Measurements from ENCODE around the gene HMBS.

Gene HMBS

DNA sequence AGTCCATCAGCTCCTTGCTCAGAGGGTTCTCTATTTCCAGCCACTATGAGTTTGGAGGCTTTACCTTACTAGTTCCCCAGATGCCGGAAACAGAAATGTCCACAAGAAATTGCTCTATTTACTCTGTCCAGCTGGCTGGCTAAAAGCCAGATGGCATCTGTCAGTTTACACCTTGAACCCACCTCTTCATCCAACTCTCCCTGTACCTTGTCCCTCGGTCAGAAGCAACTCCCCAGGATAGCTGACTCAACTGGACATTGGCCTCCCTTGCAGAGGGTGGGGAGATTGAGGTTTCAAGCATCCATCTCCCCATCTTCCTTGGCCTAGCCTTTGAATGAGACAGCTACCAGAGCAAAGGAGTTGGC, 24.2 kb downstream of the HMBS start:
- DNase-seq (ENCODE audit: low read depth), result no peak
- TF ChIP-seq, protein P1, sequence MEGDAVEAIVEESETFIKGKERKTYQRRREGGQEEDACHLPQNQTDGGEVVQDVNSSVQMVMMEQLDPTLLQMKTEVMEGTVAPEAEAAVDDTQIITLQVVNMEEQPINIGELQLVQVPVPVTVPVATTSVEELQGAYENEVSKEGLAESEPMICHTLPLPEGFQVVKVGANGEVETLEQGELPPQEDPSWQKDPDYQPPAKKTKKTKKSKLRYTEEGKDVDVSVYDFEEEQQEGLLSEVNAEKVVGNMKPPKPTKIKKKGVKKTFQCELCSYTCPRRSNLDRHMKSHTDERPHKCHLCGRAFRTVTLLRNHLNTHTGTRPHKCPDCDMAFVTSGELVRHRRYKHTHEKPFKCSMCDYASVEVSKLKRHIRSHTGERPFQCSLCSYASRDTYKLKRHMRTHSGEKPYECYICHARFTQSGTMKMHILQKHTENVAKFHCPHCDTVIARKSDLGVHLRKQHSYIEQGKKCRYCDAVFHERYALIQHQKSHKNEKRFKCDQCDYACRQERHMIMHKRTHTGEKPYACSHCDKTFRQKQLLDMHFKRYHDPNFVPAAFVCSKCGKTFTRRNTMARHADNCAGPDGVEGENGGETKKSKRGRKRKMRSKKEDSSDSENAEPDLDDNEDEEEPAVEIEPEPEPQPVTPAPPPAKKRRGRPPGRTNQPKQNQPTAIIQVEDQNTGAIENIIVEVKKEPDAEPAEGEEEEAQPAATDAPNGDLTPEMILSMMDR (conservative IDR thresholded peaks at IDR 0.05; ENCODE audit: control insufficient read depth, insufficient read depth, low read depth, low read length), result no peak
- peak overlapping the region; percentile 67 for H3K4me3 ChIP-seq (ENCODE audit: control insufficient read depth, low read depth, low read length)

DNA sequence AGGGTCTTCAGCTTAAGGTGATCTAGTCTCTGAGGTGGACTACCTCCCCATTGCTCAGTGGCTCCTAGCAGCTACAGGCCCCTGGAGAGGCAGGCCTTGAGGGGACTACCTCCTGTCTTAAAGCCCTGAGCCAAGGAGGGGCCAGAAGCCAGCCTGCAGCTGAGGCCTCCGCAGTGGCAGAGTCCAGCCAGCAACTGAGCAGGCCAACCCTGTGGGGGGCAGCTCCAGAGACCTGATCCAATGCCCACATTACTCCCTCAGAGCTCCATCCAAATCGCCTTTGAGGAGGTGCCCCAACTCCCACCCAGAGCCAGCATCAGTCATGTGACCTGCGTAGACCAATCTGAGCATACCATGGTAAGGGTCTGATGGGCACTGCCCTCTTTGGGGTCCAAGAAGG, 25.2 kb downstream of the HMBS start:
- DNase-seq (ENCODE audit: low read depth), result no peak
- no peak overlapping the region for H3K4me3 ChIP-seq (ENCODE audit: control insufficient read depth, low read depth, low read length)
- TF ChIP-seq, protein P1 (conservative IDR thresholded peaks at IDR 0.05; ENCODE audit: control insufficient read depth, insufficient read depth, low read depth, low read length), result no peak

DNA sequence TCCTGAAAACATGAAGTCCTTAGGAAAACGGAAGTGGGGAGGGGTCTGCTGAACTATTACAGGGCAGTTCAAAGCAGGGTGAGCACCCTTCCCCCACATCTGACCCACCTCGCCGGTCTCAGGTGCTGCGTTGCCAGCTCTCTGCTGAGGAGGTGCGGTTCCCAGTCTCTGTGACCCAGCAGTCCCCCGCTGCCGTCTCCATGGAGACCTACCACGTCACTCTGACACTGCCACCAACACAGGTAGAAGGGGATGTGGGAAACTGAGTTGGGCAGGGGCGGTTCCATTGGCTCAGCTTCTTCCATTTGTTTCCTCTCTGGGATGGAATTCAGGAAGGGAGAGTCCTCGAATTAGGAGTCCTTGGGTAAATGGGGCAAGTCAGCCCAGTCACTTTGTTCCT, 25.8 kb downstream of the HMBS start:
- TF ChIP-seq, protein P1 (conservative IDR thresholded peaks at IDR 0.05; ENCODE audit: control insufficient read depth, insufficient read depth, low read depth, low read length), result no peak
- no peak for DNase-seq (ENCODE audit: low read depth)
- H3K4me3 ChIP-seq (ENCODE audit: control insufficient read depth, low read depth, low read length), result no peak overlapping the region

DNA sequence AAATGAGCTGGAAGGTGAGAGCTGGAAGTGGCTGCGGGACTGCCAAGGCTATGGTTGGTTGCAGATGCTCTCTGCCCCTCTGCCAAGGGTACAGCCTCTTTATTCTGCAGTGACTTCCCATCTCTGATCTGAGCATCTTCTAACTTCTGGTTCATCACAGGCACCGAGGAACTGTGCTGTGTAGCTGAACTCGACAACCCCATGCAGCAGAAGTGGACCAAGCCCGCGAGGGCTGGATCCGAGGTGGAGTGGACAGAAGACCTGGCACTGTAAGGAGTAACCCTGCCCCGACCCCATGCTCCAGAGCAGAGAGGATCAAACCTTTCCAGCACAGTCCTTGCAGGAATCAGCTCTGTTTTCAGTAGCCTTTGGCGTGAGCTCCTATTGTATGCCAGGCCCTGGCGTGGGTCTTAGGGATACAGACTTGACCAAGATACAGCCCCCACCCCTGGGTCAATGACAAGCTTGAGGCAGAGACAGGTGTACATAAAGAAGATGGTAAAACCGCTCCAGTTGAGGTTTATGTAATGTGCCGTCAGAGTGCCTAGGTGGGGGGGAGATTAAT, 26.8 kb downstream of the HMBS start:
- DNase-seq (ENCODE audit: low read depth), result no peak
- TF ChIP-seq, protein P1 (conservative IDR thresholded peaks at IDR 0.05; ENCODE audit: control insufficient read depth, insufficient read depth, low read depth, low read length), result no peak
- no peak overlapping the region for H3K4me3 ChIP-seq (ENCODE audit: control insufficient read depth, low read depth, low read length)

DNA sequence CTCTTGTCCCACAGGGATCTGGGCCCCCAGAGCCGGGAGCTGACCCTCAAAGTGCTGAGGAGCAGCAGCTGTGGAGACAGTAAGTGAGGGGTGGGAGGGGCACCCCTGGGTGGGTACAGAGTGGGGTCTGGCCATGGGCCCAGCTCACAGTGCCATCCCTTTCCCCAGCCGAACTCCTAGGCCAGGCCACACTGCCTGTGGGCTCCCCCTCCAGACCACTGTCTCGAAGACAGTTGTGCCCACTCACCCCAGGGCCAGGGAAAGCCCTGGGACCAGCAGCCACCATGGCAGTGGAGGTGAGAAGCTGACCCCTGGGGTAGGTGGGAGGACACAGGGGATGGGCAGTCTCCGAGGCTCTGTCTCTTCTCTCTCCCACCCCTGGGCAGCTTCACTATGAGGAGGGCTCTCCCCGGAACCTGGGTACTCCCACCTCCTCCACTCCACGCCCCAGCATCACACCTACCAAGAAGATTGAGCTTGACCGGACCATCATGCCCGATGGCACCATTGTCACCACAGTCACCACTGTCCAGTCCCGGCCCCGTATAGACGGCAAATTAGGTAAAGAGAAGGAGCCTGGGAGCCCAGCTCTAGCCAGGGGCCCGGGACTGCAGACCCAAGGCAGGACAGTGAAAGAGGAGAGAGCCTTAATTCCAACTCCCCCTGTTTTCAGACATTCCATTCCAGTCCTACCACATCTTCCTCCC, 27.8 kb downstream of the HMBS start:
- TF ChIP-seq, protein P1 (conservative IDR thresholded peaks at IDR 0.05; ENCODE audit: control insufficient read depth, insufficient read depth, low read depth, low read length), result no peak

DNA sequence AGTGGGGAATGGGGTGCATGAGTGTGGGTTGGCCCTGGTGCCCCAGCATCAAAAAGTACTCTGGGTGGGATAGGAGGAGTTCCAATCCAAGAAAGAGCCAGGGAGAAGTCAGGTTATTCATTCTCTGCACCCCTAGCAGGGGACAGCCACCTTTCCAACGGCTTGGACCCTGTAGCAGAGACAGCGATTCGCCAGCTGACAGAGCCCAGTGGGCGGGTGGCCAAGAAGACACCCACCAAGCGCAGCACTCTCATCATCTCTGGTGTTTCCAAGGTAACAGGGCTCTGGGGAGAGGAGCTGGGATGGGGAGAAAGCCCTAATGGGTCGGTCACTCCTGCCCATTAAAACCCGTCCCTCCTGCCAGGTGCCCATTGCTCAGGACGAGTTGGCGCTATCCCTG, 29.0 kb downstream of the HMBS start:
- DNase-seq (ENCODE audit: low read depth), result no peak
- TF ChIP-seq, protein P1 (conservative IDR thresholded peaks at IDR 0.05; ENCODE audit: control insufficient read depth, insufficient read depth, low read depth, low read length), result no peak
- H3K4me3 ChIP-seq (ENCODE audit: control insufficient read depth, low read depth, low read length), result no peak overlapping the region

More for the DNA sequence above, 27.8 kb downstream of the HMBS start:
- DNase-seq (ENCODE audit: low read depth), result no peak
- H3K4me3 ChIP-seq (ENCODE audit: control insufficient read depth, low read depth, low read length), result no peak overlapping the region
